ENCODE data around the gene DYNC1I1. TPM values are rescaled to one million over a fixed set of nuclear protein-coding genes. Genes with fewer than 3 reads are reported as not detected.

Gene DYNC1I1
- total RNA-seq, 1 donor from 2014 or later: 1.1 TPM

DNA sequence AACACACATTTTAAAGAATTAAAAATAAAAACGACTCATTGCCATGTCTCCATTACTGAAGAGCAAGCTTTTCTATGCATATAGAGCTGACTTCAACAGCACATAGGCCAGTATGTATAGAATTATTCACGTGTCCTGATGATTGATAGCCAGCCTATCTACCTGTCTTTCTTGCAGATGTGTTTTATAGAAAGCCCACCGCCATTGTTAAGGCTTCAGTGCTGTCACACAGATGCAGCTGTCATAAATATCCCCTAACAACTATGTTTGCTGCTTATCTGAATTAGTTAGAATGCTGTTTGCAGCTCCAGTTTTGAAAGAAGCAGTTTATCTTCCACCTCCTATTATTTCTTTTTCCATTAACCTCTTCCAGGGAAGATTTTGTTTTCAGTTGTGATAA is 313.6 kb downstream of the DYNC1I1 start:
- no peak for DNase-seq

DNA sequence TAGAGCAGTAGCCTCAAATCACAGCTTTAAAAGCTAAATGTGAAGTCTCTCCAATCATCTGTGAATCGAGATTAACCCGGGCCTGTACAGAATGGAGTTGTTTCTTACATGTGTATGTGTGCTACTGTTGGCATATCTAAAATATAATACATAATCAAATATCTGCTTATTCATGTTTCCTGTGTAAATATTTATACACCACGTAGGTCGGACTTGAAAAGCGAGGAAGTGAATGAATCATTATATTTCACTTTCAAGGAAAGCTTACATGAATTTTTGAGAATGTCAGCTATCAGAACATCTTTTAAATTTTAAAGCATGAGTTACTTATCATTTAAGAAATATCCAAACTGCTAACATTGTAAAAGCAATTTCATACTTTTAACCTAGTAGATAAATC is 316.2 kb downstream of the DYNC1I1 start:
- DNase-seq: no peak

DNA sequence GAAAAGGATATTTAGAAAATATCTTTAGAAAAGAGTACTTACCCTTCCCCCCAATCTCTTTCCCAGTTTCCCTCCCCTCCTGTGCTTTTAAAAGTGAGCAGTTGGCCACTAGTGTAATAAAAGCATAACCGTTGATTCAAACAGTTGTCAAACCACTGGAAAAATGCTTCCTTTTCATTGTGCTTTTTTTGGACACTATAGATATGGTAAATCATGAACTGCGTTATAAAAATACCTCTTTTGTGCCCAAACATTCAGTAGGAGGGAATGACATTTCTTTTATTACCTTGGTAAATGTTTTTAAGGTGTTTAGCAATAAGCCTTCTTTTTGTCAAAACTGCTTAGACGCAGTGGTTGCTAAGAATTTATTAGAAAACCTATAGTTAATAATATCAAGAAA is 317.2 kb downstream of the DYNC1I1 start:
- DNase-seq: no peak

DNA sequence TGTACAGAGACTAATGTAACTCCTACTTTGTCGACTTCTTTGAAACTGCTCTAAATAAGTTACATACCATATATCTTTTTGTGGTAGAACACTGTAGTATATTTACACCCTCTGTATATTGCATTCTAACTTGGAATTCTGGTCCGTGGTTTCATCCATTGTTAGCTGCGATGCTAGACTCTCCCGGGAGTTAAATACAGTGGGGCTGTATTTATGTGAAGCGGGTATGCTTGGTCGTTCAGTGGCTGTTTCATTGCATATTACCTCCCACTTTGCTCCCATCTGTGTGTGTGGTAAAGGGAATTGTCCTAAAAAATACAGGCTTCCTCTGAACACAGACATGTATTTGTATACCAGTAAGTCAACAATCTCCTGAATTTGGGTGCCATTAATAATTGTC is 318.4 kb downstream of the DYNC1I1 start:
- no peak for DNase-seq

DNA sequence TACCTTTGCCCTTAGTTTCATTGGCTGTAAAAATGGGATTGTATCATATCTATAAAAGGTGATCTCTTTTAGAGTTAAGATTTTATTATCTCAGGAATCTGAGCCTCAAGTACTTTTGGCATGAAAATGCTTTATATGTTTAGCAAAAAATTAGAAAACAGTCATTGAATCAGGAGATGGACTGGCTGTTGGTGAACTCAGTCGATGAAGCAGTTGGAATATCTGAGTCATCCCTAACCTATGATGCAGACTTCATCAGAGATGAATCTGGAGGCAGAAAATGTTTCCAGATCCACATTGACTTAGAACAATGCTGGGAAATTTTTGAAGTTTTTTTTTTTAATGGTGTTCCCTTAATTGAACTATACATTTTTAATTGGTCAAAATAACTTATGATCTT is 321.1 kb downstream of the DYNC1I1 start:
- DNase-seq: no peak

DNA sequence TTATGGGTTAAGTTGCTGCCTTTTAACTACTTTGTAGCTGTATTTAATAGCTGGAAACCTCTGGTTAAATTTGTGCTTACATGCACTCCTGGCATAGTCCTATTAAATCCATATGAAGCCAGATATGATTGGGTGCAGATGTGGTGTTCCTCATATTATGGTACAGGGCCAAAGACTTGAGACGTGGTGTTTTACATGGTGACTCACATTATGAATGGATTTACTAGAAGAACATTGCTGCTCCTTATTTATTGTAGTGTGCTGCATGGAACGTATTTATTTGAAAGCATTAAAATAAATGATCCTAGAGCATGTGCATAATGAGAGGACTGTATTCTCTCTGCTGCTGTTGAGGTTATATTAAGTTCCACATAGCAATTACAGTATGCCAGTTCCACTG is 325.5 kb downstream of the DYNC1I1 start:
- DNase-seq: peak; percentile 86

DNA sequence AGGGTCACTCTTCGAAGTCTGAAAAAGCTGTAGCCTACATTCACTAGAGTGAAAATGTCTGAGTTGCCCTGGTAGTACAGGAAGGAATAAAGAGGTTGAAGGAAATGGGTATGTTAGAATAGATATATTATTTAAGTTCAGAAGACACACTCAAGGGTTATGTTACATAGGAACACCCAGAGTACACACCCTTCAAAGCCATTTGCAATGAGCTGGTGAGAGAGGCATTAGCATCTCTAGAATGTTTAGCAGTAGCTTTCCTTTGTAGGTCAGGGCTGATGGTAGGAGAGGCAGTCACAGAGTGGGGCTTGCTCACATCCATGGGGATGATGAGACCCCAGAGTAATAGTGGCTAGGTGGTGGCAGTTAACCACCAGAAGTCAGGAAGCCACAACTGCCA is 328.4 kb downstream of the DYNC1I1 start:
- DNase-seq: no peak

DNA sequence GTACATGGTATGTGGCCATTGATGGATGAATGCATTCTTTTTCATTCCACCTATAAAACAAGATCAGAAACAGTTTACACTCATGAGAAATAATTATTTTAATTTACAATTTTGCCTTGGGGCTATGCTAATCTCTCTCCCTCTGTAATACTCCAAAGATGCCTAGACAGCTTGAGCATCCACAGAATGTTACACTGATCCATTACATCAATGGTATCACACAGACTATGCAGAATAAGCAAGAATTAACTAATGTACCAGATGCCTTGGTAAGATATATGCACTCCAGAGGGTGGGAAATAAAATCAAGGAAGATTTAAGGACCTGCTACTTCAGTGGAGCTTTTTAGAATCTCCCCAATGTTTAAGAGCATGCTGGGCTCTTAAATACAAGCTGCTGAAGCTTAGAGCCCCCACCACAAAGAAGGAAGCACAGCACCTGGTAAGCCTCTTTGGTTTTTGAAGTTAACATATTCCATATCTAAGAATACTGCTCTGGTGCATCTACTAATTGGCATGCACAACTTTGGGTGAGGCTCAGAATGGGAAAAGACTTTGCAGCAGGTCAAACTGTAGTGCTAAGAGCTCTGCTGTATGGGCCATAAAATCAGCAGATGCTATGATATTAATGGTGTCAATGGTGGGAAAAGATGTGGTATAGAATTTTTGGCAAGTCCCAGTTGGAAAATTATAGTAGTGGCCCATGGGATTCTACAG is 329.9 kb downstream of the DYNC1I1 start:
- no peak for DNase-seq

DNA sequence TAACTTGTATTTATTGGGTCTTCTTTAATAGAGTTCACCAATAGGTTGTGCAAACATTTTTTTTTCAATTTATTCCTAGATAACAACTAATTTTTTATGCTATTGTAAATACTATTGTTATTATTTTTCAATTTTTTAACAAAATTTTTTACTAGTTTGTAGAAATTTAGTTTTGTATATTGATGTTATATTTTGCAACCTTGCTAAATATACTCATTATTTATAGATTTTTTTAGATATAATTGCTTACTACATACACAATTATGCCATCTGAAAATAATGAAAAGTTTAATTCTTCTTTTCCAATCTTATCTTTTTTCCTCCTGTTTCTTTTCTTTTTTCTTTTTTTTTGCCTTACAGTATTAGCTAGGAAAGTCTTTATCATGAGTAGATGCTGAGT is 332.6 kb downstream of the DYNC1I1 start:
- no peak for DNase-seq

DNA sequence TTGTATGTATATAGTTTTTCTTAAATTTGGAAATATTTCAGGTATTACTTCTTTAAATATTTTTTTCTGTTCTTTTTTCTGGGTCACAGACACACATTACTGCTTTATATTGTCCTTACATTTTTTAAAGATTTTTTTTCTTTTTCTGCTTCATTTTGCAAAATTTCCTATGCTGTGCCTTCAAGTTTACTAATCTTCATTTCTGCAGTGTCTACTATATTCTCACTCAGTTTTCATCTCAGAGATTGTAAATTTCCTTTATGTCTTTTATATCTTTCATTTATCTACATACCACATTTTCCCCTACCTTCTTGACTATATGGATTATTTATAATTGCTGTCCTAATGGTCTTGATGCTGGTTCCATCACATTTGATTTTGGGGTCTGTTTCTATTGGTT is 339.1 kb downstream of the DYNC1I1 start:
- DNase-seq: no peak

DNA sequence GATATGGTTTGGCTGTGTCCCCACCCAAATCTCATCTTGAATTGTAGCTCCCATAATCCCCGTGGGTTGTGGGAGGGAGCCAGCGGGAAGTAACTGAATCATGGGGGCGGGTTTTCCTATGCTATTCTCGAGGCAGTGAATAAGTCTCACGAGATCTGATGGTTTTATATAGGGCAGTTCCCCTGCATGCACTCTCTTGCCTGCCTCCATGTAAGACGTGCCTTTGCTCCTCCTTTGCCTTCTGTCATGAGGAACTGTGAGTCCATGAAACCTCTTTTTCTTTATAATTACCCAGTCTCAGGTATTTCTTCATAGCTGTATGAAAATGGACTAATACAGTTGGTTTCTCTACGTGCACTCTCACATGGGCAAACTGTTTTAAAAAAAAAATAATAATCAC is 341.8 kb downstream of the DYNC1I1 start:
- DNase-seq: no peak

DNA sequence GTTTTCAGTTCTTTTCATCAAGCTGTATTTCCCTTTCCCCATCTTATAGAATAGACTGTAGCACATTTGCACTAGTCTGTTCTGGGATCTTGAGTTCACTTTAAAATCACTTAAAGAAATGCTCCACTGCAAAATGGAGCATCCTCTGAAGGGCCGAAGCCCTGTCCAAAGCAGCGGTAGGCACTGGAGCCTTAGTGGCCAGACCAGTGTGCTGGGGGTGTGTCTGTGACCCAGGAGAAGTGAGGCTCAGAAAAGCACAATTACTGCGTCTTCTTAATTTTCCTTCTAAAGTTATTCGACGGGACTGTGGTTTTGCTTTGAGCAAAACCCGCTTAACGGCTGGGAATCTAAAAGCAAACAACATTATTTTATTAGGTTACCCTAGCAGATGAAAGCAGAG is 343.8 kb downstream of the DYNC1I1 start:
- DNase-seq: no peak

DNA sequence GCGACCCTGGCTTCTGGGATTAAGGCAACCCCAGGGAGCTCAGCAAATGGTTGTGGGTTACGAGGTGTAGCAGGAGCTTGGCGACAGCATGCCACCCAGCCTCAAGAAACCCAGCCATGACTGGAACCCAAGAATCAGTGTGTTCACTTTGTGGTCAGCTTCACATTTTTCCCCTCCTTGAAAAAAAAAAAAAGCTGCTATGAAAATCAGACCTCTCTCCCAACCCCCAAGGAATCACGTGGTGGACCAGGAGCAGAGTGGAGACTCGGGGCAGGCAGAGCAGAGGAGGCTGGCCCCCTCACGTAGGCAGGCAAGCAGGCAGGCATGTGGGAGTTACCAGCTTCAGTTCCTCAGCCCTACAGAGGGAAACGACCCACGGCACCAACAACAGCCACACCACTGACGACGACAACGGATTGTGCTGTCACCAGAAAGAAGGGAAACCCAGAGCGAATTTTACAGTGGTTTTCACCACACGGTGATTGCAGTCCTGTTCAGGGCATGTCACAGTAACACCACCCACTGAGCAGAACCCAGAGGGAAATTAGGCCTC is 346.2 kb downstream of the DYNC1I1 start:
- no peak for DNase-seq

DNA sequence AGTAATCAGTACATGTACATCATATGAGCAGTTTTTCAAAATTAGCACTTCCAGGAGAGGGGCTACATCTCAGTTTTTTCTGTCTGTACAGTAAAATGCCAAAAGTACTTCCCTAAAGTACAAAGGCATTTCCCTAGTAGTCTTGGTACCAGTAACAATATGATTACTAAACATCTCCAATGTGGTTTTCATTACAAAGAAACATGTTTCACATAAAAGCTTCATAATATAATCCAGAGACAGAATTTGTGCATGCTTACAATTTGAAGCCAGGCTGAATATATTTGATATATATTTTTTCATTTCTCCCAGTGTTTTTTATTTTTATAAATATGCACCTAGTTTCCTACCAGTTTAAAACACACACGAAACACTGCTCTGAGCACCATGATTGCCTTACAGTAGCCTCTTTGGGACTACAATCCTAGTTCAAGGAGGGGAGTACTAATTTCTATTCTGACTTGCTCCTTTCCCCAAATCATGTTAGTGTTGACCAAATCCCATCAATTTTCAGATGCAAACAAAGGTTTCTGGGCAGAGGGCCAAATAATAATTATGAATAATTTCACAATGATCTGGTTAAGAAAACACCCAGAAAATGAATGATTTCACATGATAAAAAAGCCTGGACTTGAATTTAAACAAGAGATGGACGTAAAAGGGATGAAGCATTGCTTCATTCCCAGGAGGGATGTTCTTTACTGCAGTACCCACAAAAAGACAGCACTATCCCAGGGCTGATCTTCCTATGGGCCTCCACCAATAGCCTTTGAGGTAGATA is 348.3 kb downstream of the DYNC1I1 start:
- peak; percentile 75 for DNase-seq

DNA sequence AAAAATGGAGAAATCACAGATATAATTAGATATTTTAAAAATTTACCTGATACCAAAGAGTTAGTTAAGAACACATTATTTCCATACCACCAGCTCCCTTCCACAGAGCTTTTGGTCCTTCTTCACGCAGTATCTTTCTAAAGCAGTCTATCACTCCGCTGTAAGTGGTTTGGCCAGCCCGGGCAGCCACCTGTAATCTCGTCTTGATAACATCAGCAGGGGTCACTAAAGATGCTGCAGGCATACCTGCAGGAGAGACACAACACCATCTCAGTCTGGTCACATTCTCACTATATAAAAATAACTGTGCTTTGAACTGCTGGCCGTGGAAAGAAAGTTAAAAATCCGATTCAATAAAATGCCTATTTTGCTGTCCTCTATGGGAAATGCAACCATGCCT is 349.4 kb downstream of the DYNC1I1 start:
- DNase-seq: no peak

DNA sequence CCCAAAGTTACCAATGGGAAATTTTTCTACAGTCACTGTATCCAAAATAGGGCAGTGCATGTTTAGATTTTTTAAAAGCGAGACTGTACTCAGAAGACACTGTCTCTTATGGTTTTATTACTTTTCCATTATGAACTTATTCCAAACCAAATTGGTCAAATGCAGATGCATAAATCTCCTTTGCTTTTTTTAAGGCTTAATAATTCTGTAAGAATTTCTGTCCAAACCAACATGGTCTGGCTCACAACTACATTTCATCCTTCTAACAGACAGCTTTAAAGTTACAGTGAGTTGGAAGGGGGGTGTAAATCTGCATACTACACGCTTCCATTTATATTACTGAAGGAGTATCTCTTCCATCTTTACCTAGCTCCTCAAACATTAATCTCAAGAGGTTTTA is 350.4 kb downstream of the DYNC1I1 start:
- no peak for DNase-seq

DNA sequence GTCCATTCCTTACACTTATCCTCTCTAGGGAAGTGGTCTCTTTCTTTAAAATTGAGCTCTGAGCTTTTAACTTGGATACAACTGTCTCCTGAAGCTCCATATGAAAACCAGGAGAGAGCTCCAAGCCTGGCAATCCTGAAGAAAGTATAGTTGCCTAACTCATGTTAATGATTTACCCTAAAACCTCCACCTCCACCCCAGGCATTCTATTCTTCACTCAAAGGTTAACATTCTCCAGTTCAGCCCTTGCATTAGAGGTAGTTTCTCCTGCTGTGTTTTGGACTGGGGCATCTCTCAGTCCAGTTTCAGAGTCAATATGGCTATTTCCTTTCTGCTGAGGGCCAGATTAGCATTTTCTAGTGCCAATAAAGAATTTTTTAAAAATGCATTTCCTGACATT is 354.0 kb downstream of the DYNC1I1 start:
- DNase-seq: no peak

DNA sequence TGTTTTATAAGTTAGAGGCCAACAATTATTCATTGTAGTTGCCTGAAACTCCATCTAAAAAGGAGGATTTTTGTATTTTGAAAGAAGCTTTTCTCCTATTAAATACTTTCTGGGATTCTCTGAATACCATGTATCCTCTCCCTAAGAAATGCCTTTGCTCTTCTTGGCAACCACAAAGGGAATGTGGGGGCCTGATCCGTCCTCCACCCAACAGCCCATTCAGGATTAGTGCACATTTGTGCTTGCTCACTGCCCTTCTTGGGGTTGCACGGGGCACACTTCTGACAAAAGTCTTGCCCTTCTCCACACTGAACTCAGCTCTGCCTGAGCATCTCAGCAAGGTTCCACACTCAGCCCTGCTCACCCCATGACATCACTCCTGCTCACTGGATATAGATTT is 355.4 kb downstream of the DYNC1I1 start:
- DNase-seq: no peak

DNA sequence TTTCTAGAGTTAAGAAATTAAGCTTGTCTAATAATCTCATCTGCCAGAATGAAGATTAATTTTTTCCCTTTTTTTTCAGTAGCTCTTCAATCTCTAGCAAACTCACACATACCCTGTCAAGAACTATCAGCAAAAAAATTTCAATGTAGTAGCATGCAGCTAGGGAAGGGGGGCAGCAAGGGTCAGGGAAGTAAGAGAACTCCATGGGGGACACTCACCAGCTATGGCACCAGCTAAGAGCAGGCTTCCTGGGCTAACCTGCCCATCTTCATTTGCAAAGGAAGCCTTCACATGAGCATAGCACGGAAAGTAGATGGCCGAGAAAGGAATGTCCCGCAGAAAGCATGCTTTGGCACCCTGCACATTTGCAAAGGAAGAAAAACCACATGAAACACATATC is 359.2 kb downstream of the DYNC1I1 start:
- DNase-seq: no peak

DNA sequence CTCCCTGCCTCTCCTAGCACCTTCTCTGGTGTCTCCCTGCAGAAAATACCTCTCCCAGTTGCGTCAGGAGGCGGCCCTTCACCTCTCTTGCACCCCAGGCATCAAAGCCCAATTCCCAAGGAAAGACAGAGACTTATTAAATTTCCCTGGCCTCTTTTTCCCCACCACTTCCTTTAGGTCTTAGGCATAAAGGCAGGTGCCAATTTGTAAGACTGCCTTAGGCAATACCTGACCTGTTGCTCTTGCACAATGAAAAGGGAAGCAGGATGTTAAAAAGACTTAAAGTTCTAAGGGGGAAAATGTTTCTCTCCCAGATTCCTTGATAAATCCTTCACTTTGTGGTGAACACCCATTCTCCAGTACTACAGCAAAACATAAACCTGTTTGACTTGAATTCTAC is 362.9 kb downstream of the DYNC1I1 start:
- no peak for DNase-seq

DNA sequence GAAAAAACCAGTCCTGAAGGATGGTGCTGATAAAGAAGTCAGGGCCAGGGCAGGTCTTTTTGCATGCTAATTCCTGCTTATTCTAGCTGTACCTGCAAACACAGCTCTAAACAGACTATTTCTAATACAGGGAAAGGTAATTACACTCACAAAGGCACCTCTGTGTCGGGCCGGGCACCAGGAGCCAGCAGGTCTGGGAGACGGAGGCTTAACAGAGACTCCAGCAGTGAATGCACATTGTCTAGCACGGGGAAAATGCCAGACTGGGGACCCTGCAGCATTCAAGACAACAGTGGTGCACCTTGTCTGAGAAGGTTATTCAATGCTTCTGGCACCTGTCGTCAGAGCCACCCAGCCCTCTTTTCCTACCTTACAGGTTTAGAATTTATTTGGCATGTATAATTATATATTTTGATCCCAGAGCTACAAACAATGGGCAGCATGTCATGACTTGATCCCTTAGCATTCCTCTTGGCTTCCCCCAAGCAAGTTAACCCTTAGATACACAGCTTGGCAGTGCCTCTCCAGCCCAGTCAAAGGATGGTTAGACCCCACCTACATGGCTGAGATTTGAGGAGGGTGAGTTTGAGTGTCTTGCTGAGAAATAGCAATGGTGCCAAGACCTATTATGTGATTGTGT is 364.4 kb downstream of the DYNC1I1 start:
- no peak for DNase-seq

DNA sequence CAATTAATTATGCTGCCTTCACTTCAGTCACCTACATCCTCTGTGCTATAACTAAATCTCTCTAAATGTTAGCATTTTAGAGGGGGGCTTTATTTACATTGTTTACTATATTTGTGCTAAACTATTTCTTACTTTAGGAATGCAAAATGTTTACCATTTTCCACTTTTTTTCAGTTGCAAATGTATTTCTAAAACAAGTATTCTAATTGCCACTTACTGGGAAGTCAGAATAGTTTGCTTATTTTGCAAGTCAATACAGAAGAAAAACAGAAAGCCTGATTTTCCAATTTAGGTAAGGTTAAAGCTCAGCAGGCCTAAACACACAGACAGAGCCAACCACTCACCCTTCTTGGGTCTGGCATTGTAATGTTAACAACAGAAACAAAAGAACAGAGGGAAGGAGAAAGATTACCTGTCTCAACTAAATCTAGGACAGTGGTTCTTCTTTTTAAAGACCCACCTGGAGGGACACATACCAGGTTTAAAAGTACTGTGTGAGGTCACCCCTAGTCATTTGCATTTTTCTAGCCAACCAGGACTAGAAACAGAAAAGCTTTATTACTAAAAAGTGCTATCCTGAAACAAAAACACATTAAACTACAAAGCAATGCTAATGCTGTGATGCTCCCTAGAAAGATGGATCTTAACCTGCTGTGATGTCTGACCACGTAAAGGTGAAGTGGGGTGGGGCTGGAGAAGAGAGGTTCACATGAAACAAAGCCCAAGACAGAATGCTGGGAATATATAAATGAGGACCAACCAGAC is 371.3 kb downstream of the DYNC1I1 start:
- DNase-seq: no peak

DNA sequence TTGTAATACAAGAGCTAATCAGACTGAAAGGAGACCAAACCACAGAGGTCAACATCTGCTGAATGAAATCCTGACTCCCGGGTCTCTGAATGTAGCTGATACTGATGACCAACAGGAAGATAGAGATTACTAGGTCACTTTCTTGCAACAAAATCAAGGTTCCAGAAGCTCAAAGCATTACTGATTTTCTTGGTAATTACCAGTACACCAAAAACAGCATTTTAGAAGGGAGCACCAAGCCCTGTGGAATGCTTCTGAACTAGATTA is 371.8 kb downstream of the DYNC1I1 start:
- no peak for DNase-seq

Data from skin of body (tissue), 2 donors.